ENCODE measurements around the gene CKM.
A peak's percentile ranks its signal among the peaks of the same experiment; 100 is the strongest.
"Not testable (repeated sequence)": the region's sequence is repeated elsewhere in the genome, so short reads cannot be mapped to it uniquely, and the experiment has no call there.

Gene CKM

DNA sequence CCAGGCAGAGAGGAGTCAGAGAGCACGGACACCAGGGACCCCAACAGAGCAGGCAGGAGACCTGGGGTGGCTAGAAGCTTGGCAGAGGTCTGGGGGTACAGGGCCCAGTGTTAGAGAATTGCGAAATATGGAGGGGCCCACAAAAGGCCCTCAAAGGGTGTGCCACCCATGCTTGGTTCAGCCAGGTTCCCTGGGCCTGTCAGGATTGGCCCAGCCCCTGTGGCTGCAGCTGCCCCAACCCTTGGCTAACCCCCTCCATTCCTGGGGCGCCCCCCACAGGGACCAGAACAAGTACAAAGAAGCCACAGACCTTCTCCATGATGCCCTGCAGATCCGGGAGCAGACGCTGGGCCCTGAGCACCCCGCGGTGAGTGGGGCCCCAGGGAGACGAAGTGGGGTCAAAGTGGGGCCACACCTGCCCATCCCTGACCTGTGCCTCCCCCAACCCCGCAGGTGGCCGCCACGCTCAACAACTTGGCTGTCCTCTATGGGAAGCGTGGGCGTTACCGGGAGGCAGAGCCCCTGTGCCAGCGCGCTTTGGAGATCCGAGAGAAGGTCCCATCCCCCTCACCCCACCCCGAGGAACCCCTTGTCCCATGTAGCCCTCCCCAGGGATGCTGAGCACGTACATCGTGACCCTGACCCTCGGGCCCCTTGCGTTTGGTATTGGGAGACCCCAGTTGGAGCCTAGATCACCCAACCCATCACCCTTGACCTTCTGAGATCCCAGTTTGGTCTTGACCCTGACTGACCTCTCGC, 25.9 kb upstream of the CKM start:
- DNase-seq, result no peak

GRCh38 chr19:45347570-45348366, 25.1 kb upstream of the CKM start:
- DNase-seq, result no peak

DNA sequence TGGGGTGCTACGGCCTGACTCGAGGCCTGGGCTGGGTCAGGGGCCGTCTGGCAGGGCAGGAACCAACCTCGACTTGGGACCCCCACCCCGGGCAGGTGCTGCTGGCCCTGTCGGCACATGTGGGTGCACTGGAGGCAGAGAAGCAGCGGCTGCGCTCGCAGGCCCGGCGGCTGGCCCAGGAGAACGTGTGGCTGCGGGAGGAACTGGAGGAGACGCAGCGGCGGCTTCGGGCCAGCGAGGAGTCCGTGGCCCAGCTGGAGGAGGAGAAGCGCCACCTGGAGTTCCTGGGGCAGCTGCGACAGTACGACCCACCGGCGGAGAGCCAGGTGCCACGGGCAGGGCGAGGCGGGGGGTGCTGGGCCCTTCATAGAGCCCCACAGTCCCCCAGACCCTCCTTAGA, 23.8 kb upstream of the CKM start:
- DNase-seq, result no peak

DNA sequence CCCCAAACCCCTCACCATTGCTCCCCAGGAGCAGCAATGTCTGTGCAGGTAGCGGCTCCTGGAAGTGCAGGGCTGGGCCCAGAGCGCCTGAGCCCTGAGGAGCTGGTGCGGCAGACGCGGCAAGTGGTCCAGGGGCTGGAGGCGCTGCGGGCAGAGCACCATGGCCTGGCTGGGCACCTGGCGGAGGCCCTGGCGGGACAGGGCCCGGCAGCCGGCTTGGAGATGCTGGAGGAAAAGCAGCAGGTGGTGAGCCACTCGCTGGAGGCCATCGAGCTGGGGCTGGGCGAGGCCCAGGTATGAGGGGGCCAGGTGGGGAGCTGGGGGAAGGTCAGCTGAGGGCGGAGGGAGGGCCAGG, 22.8 kb upstream of the CKM start:
- DNase-seq, result no peak

GRCh38 chr19:45344621-45345505, 22.2 kb upstream of the CKM start:
- no peak for DNase-seq

DNA sequence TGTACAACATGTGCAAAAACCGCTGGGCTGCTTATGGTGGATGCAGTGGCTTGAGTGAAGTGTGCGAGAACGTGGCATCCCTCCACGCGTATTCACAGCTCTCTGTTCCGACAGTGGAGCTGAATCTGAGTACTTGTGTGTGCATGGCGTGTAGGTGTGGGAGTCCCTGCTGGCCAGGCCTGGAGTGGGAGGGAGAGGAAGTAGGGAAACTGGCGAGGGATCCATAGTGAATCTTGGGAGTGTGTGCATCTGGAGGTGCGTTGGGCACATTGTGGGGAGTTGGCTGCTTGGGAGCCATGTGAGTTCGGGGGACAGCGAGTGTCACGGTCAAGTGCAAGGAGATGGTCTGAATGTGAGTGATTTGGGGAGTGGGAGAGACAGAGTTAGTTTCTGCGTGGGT, 20.2 kb upstream of the CKM start:
- DNase-seq, result no peak

GRCh38 chr19:45340899-45341453, 18.3 kb upstream of the CKM start:
- DNase-seq, result no peak

- DNase-seq, result peak in 2 of 3 donors; percentile 10 to 25
Measured at GRCh38 chr19:45340232-45340898, 17.7 kb upstream of the CKM start, which contains the start of gene KLC3. TSS of gene KLC3 (plus strand) at chr19:45340750. CDS start at chr19:45345542, 4,792 bp downstream.

DNA sequence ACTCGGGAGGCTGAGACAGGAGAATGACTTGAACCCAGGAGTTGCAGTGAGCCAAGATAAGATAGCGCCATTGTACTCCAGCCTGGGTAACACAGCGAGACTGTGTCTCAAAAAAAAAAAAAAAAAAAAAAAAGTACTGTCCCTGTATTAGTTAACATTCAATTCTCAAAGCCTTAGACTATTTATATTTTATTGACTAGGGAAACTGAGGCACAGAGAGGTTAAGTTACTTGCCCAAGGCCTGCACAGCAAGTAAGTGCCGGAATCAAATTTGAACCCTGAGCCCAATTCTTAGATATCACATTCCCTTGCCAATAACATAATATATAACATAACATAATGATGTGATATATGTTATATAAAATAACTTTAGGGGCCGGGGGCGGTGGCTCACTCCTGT, 17.0 kb upstream of the CKM start:
- DNase-seq, result no peak

- no peak for DNase-seq
Measured at GRCh38 chr19:45336696-45337251, 14.1 kb upstream of the CKM start.

- not testable (repeated sequence) for DNase-seq
Measured at GRCh38 chr19:45334881-45335280, 12.2 kb upstream of the CKM start.

DNA sequence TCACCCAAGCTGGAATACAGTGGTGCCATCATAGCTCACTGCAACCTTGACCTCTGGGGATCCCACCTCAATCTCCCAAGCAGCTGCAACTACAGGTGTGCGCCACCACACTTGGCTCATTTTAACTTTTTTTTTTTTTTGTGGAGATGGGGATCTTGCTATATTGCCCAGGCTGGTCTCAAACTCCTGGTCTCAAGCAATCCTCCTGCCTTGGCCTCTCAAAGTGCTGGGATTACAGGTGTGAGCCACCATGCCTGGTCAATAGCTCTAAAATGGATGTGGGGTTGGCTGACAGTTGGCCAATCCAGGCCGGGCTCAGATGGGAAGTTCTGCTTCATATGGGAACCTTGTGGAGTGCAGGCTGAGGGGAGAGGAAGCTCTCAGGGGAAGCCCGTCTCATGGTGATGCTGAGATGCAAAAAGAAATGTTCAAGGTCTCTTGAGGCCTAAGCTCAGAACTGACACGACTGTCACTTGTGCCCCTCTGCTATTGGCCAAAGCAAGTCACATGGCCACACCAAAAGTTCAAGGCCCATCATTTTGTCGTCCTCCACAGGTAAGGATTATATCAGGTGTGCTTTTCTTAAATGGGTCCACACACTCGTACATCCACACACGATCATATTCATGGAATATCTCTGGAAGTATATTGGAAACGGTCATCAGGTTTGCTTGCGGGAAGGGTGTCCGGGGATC, 11.1 kb upstream of the CKM start:
- peak in 2 of 3 donors; percentile 19 to 34 for DNase-seq

- no peak for DNase-seq
Measured at GRCh38 chr19:45331411-45331810, 8.7 kb upstream of the CKM start.

DNA sequence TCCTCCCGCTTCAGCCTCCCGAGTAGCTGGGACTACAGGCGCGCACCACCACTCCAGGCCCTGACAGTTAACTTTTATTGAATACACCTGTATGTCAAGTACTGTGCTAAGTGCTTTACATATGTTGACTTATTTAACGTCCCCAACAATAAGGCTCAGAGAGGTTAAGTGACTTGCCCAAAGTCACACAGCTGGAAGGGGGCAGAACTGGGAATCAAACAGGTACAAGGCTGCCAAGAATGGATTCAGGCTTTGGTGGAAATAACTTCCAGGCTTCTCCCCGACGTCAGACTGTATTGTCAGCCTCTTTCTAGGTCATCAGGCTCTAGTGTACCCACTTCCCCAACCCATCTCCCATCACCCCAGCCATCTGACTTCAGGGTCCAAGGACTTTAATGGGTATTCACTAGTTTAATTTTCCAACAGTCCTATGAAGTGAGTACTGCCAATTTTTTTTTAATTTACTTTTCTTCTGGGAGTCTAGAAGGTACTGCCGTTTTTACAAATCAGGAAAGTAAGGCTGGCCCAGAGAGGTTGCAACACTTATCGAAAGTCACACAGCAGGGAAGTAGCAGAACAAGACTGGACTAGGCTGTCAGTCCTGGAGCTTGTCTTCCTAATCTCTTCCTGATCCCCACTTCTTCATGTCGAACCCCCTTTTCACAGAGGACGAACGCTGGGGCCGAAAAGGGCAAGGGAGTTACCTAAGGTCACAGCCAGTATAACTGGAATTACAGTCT, 4.9 kb upstream of the CKM start:
- no peak for DNase-seq

- no peak for DNase-seq
Measured at GRCh38 chr19:45324349-45324907, 1.8 kb upstream of the CKM start.

GRCh38 chr19:45323671-45324081, 1.0 kb upstream of the CKM start:
- DNase-seq, result peak in 2 of 3 donors; percentile 44 to 59

DNA sequence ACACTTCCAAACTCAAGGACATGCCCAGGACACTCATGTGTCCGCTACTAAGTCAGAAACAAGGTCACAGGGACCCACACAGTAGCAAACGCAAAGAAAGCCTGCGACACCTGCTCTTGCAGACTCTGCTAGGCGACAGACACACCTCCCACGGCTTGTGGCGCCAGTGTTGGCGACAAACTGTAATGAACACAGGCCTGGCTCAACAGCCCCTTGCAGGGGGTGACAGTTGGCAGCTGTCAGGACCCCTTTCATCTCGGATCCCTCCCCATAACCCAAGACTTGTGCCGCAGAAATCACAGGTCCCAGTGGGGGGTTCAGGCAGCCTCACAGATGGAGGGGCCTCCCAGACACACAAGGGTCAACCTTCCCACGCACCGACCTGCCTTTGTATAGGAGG, 364 bp downstream of the CKM start:
- no peak for DNase-seq

GRCh38 chr19:45321848-45322247, 827 bp downstream of the CKM start:
- DNase-seq, result no peak

DNA sequence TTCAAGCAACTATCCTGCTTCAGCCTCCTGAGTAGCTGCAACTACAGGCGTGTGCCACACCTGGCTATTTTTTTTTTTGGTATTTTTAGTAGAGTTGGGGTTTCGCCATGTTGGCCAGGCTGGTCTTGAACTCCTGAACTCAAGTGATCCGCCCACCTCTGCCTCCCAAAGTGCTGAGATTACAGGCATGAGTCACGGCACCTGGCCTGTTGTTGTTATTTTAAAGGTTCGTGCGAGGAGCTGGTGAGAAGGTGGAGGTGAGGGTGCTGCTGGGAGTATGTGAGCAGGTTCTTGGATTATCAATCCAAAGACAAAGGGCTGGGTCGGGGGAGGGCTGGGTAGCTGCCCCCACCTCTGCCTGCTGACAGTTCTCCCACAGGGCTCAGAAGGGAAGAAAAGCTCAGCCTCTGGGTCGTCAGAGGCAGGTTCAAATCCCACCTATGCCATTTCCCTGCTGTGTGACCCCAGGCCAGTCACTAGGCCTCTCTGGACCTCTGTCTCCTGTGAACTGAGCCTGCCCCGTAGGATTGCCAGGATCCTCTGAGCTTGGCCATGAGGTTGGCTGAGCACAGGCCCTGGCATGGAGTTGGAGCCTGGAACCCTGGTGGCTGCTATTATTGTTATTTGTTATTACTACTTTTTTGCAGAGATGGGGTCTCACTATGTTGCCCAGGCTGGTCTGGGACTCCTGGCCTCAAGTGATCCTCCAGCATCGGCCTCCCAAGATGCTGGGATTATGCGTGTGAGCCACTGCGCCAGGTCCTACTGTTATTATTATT, 1.5 kb downstream of the CKM start:
- DNase-seq, result no peak
